GM21737 (cell line): Measurements from ENCODE around the gene ADCY3.
"Not testable (repeated sequence)": the region's sequence is repeated elsewhere in the genome, so short reads cannot be mapped to it uniquely, and the experiment has no call there.

Experiments
- ATAC-seq: cut with Tn5 transposase; IDR thresholded peaks from one replicate; pipeline ENCODE4 v1.9.1; 2021; ENCODE audit warnings: mild to moderate bottlenecking, moderate library complexity; ENCODE audit not compliant: unreplicated experiment

ADCY3 gene

GRCh38 chr2:24853046-24853445, 67.0 kb downstream of the ADCY3 start:
- ATAC-seq: no peak

GRCh38 chr2:24852431-24853020, 67.5 kb downstream of the ADCY3 start:
- no peak for ATAC-seq

- ATAC-seq: no peak
These were observed 68.0 kb downstream of the ADCY3 start for GRCh38 chr2:24852026-24852425.

- ATAC-seq: no peak
These were observed 69.1 kb downstream of the ADCY3 start for GRCh38 chr2:24850944-24851343.

GRCh38 chr2:24845691-24846090, 74.3 kb downstream of the ADCY3 start:
- no peak for ATAC-seq

GRCh38 chr2:24844023-24844685, 75.9 kb downstream of the ADCY3 start:
- no peak for ATAC-seq

GRCh38 chr2:24843330-24843860, 76.6 kb downstream of the ADCY3 start:
- ATAC-seq: no peak

- ATAC-seq: no peak
These were observed 77.7 kb downstream of the ADCY3 start for GRCh38 chr2:24842081-24843050.

- no peak for ATAC-seq
These were observed 78.8 kb downstream of the ADCY3 start for GRCh38 chr2:24840962-24841945.

- no peak for ATAC-seq
These were observed 79.7 kb downstream of the ADCY3 start for GRCh38 chr2:24840164-24840869.

GRCh38 chr2:24839729-24840128, 80.3 kb downstream of the ADCY3 start:
- ATAC-seq: no peak

GRCh38 chr2:24838541-24838940, 81.5 kb downstream of the ADCY3 start:
- ATAC-seq: no peak

GRCh38 chr2:24837996-24838513, 82.0 kb downstream of the ADCY3 start:
- no peak for ATAC-seq

GRCh38 chr2:24836706-24837105, 83.3 kb downstream of the ADCY3 start:
- no peak for ATAC-seq

GRCh38 chr2:24836206-24836605, 83.8 kb downstream of the ADCY3 start:
- ATAC-seq: no peak

- ATAC-seq: not testable (repeated sequence)
These were observed 84.6 kb downstream of the ADCY3 start for GRCh38 chr2:24835411-24835810.

- ATAC-seq: no peak
These were observed 85.2 kb downstream of the ADCY3 start for GRCh38 chr2:24834733-24835395.

GRCh38 chr2:24833821-24834732, 86.0 kb downstream of the ADCY3 start:
- ATAC-seq: no peak
